HG03175 (cell line): ENCODE measurements around the gene CEP70.
"Not testable (repeated sequence)": the region's sequence is repeated elsewhere in the genome, so short reads cannot be mapped to it uniquely, and the experiment has no call there.

Experiments
- ATAC-seq: cut with Tn5 transposase; IDR thresholded peaks from one replicate; pipeline ENCODE4 v1.9.1; 2021; ENCODE audit warnings: mild to moderate bottlenecking, moderate library complexity; ENCODE audit not compliant: unreplicated experiment

Gene CEP70

GRCh38 chr3:138593488-138594149 is 441 bp downstream of the CEP70 start:
- ATAC-seq, result no peak

GRCh38 chr3:138591392-138591791 is 2.7 kb downstream of the CEP70 start:
- no peak for ATAC-seq

GRCh38 chr3:138588445-138588844 is 5.6 kb downstream of the CEP70 start:
- no peak for ATAC-seq

- no peak for ATAC-seq
These were observed 6.7 kb downstream of the CEP70 start for GRCh38 chr3:138587374-138587773.

GRCh38 chr3:138578961-138579574 is 15.0 kb downstream of the CEP70 start:
- ATAC-seq, result no peak

- ATAC-seq, result peak; percentile 92
These were observed 15.9 kb downstream of the CEP70 start for GRCh38 chr3:138578141-138578540.

- no peak for ATAC-seq
These were observed 20.9 kb downstream of the CEP70 start for GRCh38 chr3:138573138-138573537.

- not testable (repeated sequence) for ATAC-seq
These were observed 24.4 kb downstream of the CEP70 start for GRCh38 chr3:138569624-138570023.

GRCh38 chr3:138569090-138569489 is 25.0 kb downstream of the CEP70 start:
- ATAC-seq, result no peak

GRCh38 chr3:138567403-138567802 is 26.7 kb downstream of the CEP70 start:
- ATAC-seq, result no peak

- ATAC-seq, result not testable (repeated sequence)
These were observed 27.8 kb downstream of the CEP70 start for GRCh38 chr3:138566293-138566692.

GRCh38 chr3:138562902-138563301 is 31.2 kb downstream of the CEP70 start:
- not testable (repeated sequence) for ATAC-seq

GRCh38 chr3:138560501-138560900 is 33.6 kb downstream of the CEP70 start:
- ATAC-seq, result no peak

- no peak for ATAC-seq
These were observed 34.9 kb downstream of the CEP70 start for GRCh38 chr3:138559134-138559533.

- ATAC-seq, result not testable (repeated sequence)
These were observed 39.3 kb downstream of the CEP70 start for GRCh38 chr3:138554775-138555174.

GRCh38 chr3:138550958-138551357 is 43.1 kb downstream of the CEP70 start:
- ATAC-seq, result not testable (repeated sequence)

GRCh38 chr3:138549179-138549977 is 44.7 kb downstream of the CEP70 start:
- ATAC-seq, result no peak

- ATAC-seq, result no peak
These were observed 46.6 kb downstream of the CEP70 start for GRCh38 chr3:138547342-138547975.

- no peak for ATAC-seq
These were observed 49.5 kb downstream of the CEP70 start for GRCh38 chr3:138544546-138544945.

GRCh38 chr3:138542977-138543376 is 51.1 kb downstream of the CEP70 start:
- no peak for ATAC-seq

GRCh38 chr3:138539352-138539751 is 54.7 kb downstream of the CEP70 start:
- no peak for ATAC-seq
